Loucy (cell line): Measurements from ENCODE around the gene SNX25.

ENCODE experiments used
- CTCF ChIP-seq: fragments of 200-600 bp; sonication (generic); conservative IDR thresholded peaks from 2 replicates; pipeline ENCODE4 v1.5.1; 2014; ENCODE audit warnings: mild to moderate bottlenecking, antibody characterized with exemption, low read length
- EZH2phosphoT487 ChIP-seq: fragments of 200-600 bp; IDR thresholded peaks from 2 replicates; pipeline ENCODE4 v1.6.1; 2018; ENCODE audit warnings: antibody characterized with exemption, mild to moderate bottlenecking, moderate library complexity, borderline replicate concordance

- no peak for TF ChIP-seq CTCF
- no peak for TF ChIP-seq EZH2phosphoT487
These were observed 39.7 kb downstream of the SNX25 start for GRCh38 chr4:185249105-185249504.
